H1 (cell line): ENCODE measurements around the gene ALDH1A2. TPM values are rescaled to one million over a fixed set of nuclear protein-coding genes. Genes with fewer than 3 reads are reported as not detected.

Experiments used
- BACH1 ChIP-seq: IDR thresholded peaks from 2 replicates; pipeline ENCODE4 v1.6.1; 2012; ENCODE audit warnings: low read length, improper control_type of control experiment
- CBX5 ChIP-seq: fragments of 300-800, 300-1000 bp; sonication (generic); IDR thresholded peaks from 2 replicates; pipeline ENCODE4 v1.7.1; 2016; ENCODE audit warnings: antibody characterized with exemption, low read length, low read depth
- CBX8 ChIP-seq: fragments of 300-800, 300-1000 bp; sonication (generic); IDR thresholded peaks from 2 replicates; pipeline ENCODE4 v1.7.1; 2016; ENCODE audit warnings: low read depth, low read length, borderline replicate concordance
- CEBPB ChIP-seq: IDR thresholded peaks from 2 replicates; pipeline ENCODE4 v1.6.1; 2012; ENCODE audit warnings: low read depth, low read length
- CHD1 ChIP-seq: IDR thresholded peaks from 2 replicates; pipeline ENCODE4 v1.6.1; 2012; ENCODE audit warnings: low read depth, low read length, improper control_type of control experiment
- CHD2 ChIP-seq: IDR thresholded peaks from 2 replicates; pipeline ENCODE4 v1.6.1; 2012; ENCODE audit warnings: low read length, improper control_type of control experiment
- CREB1 ChIP-seq: IDR thresholded peaks from 2 replicates; pipeline ENCODE4 v1.6.1; 2012; ENCODE audit warnings: inconsistent platforms
- EGR1 ChIP-seq: IDR thresholded peaks from 2 replicates; pipeline ENCODE4 v1.6.1; 2011; ENCODE audit warnings: low read depth, low read length, borderline replicate concordance
- FOSL1 ChIP-seq: IDR thresholded peaks from 2 replicates; pipeline ENCODE4 v1.6.1; 2011; ENCODE audit warnings: mild to moderate bottlenecking, low read depth, low read length, moderate library complexity; ENCODE audit not compliant: insufficient read depth
- GABPA ChIP-seq: IDR thresholded peaks from 2 replicates; pipeline ENCODE4 v1.6.1; 2011; ENCODE audit warnings: mild to moderate bottlenecking, low read length, moderate library complexity, borderline replicate concordance; ENCODE audit not compliant: insufficient read depth
- JUN ChIP-seq: IDR thresholded peaks from 2 replicates; pipeline ENCODE4 v1.6.1; 2011; ENCODE audit warnings: low read depth, mild to moderate bottlenecking, improper control_type of control experiment, low read length
- MAX ChIP-seq: IDR thresholded peaks from 2 replicates; pipeline ENCODE4 v1.6.1; 2012; ENCODE audit warnings: inconsistent platforms
- NRF1 ChIP-seq: IDR thresholded peaks from 2 replicates; pipeline ENCODE4 v1.6.1; 2011; ENCODE audit warnings: mild to moderate bottlenecking, low read depth, low read length, improper control_type of control experiment
- POLR2A ChIP-seq, 2 experiments: IDR thresholded peaks; 1 replicate in 1 of 2; 2 replicates in 1 of 2; pipeline ENCODE4 v1.6.1; 2011; ENCODE audit warnings: low read depth in 2 of 2, low read length in 2 of 2, mild to moderate bottlenecking in 2 of 2; ENCODE audit errors: control extremely low read depth in 1 of 2
- POLR2AphosphoS5 ChIP-seq: IDR thresholded peaks from 2 replicates; pipeline ENCODE4 v1.6.1; 2011; ENCODE audit warnings: low read depth, low read length
- RBBP5 ChIP-seq: IDR thresholded peaks from 2 replicates; pipeline ENCODE4 v1.7.1; 2012; ENCODE audit warnings: low read depth, mild to moderate bottlenecking, inconsistent platforms, low read length, moderate library complexity, borderline replicate concordance
- SAP30 ChIP-seq: fragments of 300-600 bp; sonication (generic); IDR thresholded peaks from 2 replicates; pipeline ENCODE4 v1.7.1; 2012; ENCODE audit warnings: low read length, moderate library complexity, mild to moderate bottlenecking, inconsistent platforms; ENCODE audit not compliant: insufficient read depth, insufficient replicate concordance
- SIN3A ChIP-seq, 2 experiments: IDR thresholded peaks in 1 of 2; conservative IDR thresholded peaks in 1 of 2; 2 replicates each; pipeline ENCODE4 v1.6.1; 2011 to 2012; ENCODE audit warnings: low read length in 2 of 2, improper control_type of control experiment in 1 of 2, low read depth in 1 of 2, mild to moderate bottlenecking in 1 of 2
- SUZ12 ChIP-seq: fragments of 200-600 bp; sonication (generic); IDR thresholded peaks from 2 replicates; pipeline ENCODE4 v1.6.1; 2012; ENCODE audit warnings: mild to moderate bottlenecking, inconsistent platforms, low read length, moderate library complexity, mixed read lengths
- TBP ChIP-seq: IDR thresholded peaks from 2 replicates; pipeline ENCODE4 v1.6.1; 2011; ENCODE audit warnings: low read depth, low read length, improper control_type of control experiment
- TCF12 ChIP-seq: IDR thresholded peaks from 2 replicates; pipeline ENCODE4 v1.6.1; 2011; ENCODE audit warnings: low read depth, mild to moderate bottlenecking, low read length
- TEAD4 ChIP-seq: IDR thresholded peaks from 2 replicates; pipeline ENCODE4 v1.6.1; 2012; ENCODE audit warnings: low read depth, low read length, inconsistent platforms, mixed read lengths
- YY1 ChIP-seq: IDR thresholded peaks from 2 replicates; pipeline ENCODE4 v1.6.1; 2011; ENCODE audit warnings: low read depth, mild to moderate bottlenecking, low read length
- ZNF274 ChIP-seq: IDR thresholded peaks from 2 replicates; pipeline ENCODE4 v1.7.0; 2012; ENCODE audit warnings: low read length, borderline replicate concordance; ENCODE audit errors: extremely low read depth
- polyA plus RNA-seq, 7 experiments: library from polyadenylated mRNA; depleted of rRNA in 3 of 7; stranded (reverse) in 5 of 7; unstranded in 2 of 7; fragments of >200 nt in 5 of 7; fragments of 200-250 nt in 2 of 7; gene quantifications; 1 replicate in 5 of 7; 2 replicates in 1 of 7; 4 replicates in 1 of 7; pipeline versions ENCODE4 v1.2.1 to v1.2.3, GENCODE V29; 2011 to 2013; ENCODE audit warnings: missing spikeins in 2 of 7, mixed read lengths in 2 of 7
- total RNA-seq: library from RNA; stranded (reverse); fragmentation: NEBNext Ultra II Directional; extraction: Animal tissue kit (Norgen Biotek cat#: 25700); gene quantifications from 2 replicates; pipeline ENCODE4 v1.2.1, GENCODE V29; 2021

Gene ALDH1A2
- total and polyA plus RNA-seq, 2 of the 8 experiments (the other 6 are each of a cell fraction or from before 2014, with no cell fraction given), result 0.06 to 0.24 TPM

- TF ChIP-seq SUZ12 (peak; percentile 86), CHD1 (no peak), JUN (no peak), CEBPB (no peak), SIN3A (conservative IDR thresholded peaks at IDR 0.05 in 1 of 2, IDR thresholded peaks at IDR 0.05 in 1 of 2; ENCODE audit: low read depth in 1 of 2, low read length in 2 of 2) (0 out of 4 replicates have a peak, but pooled peaks of 1 of the 2 experiments have one; percentile 19), POLR2A (IDR thresholded peaks at IDR 0.05; ENCODE audit: control extremely low read depth in 1 of 2, low read depth in 2 of 2, low read length in 2 of 2) (no peak), MAX (peak; percentile 5; the same call in 1 of the 2 replicates), GABPA (no peak), CHD2 (no peak), EGR1 (no peak), POLR2AphosphoS5 (no peak), ZNF274 (no peak), CREB1 (no peak), NRF1 (no peak), CBX8 (no peak), CBX5 (no peak), RBBP5 (no peak), YY1 (no peak), TBP (peak; percentile 20; the same call in 1 of the 2 replicates), BACH1 (no peak), SAP30 (no peak), FOSL1 (no peak), TCF12 (no peak), TEAD4 (no peak)
Observed at GRCh38 chr15:58064980-58065444, 499 bp downstream of the ALDH1A2 start (continued).
